GM19372 (cell line): ENCODE results near the gene SEC22A.
"Not testable (repeated sequence)": the region's sequence is repeated elsewhere in the genome, so short reads cannot be mapped to it uniquely, and the experiment has no call there.

Experiments used
- ATAC-seq: cut with Tn5 transposase; IDR thresholded peaks from one replicate; pipeline ENCODE4 v1.9.1; 2021; ENCODE audit warnings: mild to moderate bottlenecking, low read depth, moderate library complexity; ENCODE audit not compliant: unreplicated experiment

SEC22A gene

DNA sequence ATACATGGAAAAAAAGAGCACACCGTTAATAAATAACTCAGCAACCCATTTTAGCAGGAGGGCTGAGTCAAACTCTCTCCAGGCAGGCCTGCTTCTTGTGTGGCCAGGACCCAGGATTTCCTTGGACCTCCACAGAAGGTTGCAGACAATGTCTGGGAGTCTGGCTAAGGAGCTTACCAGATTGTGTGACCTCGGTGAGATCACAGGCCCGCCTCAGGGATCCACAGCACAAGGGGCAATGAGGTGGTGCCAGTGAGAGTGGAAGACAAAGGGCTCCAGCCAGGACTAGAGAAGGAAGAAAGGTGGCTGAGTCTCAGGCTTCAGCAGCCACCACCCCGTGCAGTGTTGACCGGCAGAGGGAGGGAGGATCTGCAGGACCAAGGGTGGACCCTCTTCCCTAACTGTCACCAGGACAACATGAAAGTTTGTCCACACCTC, 32.2 kb upstream of the SEC22A start:
- ATAC-seq: no peak

DNA sequence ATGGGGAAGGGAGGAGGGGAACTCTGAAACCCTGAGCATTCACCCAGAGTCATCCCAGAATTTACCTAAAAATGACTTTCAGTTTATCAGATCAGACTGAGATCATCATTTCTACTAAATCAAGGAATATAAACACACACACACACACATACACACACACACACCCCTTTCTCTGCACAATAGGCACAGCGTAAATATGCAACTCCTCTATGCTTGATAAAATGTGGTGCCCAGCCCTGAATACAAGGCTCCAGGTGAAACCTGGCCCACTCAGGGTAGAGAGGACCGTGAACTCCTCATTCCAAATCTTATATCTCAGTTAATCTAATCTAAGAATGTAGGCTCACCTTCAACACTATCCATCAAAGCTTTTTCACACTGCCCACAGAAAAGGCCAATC, 31.8 kb upstream of the SEC22A start:
- ATAC-seq: no peak

DNA sequence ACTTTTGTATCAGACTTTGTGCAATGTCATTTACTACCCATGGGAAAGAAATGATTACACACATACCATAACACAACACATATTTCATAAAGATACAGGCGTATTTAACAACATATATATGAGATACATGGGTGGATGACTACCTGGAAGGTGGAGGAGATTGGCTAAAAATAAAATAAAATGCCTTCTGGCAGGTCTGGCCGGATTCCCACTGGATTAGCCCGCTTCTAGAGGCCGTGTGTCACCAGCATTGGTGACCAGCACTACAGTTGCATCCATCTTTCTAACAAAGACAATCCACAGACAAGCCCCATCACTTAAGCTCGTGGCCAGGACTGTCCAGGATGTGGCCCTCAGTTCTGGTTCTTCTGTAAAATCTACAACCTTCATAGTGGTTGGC, 21.0 kb upstream of the SEC22A start:
- ATAC-seq: no peak

DNA sequence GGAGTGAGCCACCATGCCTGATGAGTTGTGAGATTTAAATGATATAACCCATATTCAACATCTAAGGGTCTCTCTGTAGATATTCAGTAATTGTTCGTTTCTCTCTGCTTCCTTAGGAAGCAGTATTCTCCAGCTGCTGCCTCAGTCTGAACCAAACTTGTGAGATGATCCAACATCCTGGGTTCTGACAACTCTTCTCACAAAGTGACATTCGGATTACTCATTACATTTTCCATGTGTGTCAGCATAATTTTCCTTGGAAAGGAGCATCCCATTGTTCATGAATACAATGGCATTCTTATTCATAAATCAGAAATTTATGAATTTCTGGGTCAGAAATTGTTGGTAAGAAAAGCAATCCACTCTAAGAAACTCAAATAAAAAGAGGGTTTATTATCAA, 15.0 kb upstream of the SEC22A start:
- ATAC-seq: no peak

DNA sequence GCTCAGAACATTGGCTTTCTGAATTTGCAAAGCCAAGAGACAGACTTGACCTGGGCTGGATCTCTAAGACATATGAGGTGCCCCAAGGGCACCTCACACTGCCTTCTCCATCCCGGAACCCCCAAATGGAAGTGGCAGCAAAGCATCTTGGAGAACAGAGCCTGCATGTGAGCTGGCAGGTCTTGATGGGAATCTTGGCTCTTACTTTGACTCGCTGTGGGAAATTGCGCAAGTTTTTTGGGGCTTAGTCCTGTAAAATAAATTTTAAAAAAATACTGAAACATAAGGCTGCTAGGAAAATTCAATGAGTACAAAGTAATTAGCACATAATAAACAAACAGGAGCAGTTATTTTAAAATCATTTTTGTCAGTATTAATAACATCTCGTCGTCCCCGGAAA, 13.7 kb upstream of the SEC22A start:
- ATAC-seq: no peak

DNA sequence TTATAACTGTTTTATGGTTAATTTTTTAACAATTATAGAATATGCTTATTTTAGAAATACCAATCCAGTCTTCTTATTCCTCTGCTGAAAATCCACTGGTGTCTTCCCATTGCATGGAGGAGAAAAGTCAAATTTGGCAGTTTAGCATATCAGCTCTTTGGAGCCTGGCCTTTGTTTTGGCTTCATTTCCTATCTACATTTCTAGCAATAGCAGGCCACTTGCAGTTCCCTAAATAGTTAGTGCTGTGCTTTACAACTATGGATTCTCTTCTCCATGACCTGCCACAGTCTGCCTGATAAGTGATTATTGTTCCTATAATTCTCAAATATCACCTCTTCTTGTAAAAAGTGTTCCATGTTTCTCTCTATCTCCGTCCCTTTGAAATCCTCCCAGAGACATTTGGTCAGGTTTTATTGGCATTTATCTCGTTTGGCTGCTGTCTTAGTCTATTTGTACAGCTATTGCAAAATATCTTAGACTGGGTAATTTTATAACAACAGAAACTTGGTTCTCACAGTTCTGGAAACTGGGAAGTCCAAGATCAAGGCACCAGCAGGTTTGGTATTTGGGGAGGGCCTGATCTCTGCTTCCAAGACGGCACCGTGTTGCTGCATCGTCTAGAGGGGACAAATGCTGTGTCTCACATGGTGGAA, 8.2 kb upstream of the SEC22A start:
- no peak for ATAC-seq

DNA sequence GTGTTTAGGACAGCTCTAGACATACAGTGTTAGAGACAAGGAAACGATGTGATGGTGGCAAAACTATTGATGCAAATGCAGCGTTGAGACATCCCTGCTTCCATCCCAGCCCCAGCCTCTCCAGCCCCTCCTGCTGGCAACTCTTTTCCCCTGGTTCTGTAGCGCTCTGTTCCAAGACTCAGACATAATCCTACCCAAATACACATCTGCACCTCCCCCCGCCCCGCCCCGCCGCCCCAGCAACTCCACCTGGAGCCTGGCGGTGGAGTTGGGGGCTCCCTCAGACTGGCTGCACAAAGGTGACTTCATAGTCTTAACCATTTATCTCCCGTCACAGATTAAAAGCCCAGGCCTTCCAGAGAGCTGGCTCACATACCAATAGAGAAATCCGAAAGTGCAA, 7.2 kb upstream of the SEC22A start:
- ATAC-seq: no peak

DNA sequence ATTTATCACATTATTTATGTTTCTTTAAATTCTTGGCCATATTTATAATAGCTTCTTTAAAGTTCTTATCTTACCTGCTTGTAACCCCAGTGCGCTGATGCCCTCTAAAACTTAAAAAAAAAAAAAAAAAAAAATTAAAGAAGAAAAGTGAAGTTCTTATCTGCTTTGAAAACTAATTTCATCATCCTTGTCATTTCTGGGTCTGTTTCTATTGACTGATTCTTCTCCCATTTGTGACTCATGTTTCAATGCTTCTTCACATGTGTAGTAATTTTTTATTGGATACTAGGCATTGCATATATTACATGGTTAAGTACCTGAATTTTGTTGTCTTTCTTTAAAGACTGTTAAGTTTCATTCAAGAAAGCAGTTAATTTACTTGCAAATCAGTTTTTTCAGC, 3.4 kb upstream of the SEC22A start:
- no peak for ATAC-seq

DNA sequence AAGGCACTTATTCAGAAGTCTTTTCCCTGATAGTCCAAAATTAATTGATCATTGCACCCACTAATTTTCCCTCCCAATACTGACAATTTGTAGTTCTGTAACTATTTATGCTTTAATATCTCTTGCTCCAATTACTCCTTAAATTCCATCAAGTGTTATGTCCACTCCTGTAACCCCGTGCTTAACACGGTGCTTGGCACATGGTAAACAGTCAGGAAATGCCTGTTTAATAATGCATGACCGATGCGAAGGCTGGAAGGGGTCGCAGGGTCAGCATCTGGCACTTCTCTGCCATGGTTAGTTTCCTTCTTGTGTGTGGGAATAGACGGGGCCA, 553 bp upstream of the SEC22A start:
- no peak for ATAC-seq

DNA sequence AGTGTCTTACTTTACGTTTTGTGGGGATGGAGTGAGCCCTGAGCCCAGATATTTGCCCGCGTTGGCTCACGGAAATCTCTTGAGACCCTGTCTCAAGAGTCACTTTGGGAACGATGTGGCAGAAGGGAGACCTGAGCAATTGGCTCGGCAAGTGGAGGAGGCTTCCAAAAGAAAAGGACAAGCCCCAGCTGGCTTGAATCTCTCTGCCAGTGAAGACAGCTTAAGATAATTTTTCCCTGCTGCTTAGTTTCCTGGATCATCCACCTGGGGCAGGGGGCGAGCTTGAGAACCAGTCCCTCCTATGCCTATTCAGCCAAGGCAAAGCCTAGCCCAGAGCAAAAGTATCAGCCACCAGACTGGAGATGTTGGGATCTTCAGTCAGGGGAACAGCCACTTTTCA, 708 bp downstream of the SEC22A start:
- no peak for ATAC-seq

DNA sequence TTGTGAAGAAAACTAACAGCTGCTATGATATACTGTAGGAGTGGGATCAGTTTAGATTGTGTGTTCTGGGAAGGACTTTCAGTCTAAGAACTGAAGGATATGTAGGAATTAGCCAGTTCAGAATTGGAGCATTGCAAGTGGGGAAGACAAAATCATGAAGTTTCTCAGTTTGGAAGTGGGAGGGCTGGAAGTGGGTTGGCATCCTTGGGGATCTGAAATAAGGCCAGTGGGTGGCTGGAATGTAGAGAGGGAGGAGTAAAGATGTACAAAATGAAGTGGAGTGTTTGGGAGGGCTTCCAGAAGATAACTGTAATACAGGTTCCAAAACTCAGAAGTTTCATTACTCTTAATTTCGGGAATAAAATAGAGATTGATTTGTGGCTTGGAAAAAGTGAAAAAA, 17.2 kb downstream of the SEC22A start:
- no peak for ATAC-seq

DNA sequence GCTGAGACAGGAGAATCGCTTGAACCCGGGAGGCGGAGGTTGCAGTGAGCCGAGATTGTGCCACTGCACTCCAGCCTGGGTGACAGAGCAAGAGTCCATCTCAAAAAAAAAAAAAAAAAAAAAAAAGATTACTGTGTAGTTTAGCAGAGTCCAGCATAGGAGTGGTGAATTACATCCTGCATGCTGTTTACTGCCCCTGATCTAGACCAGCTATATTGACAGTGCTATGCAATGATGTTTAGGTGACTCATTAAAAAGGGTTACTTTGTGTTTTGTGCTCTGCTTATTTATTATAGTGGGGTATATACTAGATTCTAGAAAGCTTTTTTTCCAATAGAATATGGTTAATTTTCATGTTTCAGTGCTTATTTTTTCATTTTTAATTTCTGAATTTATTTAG, 19.6 kb downstream of the SEC22A start:
- not testable (repeated sequence) for ATAC-seq

DNA sequence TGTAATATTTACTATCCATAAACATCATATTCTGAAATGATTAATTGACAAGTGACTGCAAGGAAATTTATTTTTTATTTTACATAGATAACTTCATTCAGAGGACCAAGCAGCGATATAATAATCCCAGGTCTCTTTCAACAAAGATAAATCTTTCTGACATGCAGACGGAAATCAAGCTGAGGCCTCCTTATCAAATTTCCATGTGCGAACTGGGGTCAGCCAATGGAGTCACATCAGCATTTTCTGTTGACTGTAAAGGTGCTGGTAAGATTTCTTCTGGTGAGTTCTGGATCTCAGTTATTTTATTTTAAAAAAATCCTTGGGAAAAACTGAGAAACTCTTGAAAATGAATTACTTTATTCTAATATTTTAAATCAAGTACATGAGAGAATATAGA, 23.3 kb downstream of the SEC22A start:
- ATAC-seq: no peak

DNA sequence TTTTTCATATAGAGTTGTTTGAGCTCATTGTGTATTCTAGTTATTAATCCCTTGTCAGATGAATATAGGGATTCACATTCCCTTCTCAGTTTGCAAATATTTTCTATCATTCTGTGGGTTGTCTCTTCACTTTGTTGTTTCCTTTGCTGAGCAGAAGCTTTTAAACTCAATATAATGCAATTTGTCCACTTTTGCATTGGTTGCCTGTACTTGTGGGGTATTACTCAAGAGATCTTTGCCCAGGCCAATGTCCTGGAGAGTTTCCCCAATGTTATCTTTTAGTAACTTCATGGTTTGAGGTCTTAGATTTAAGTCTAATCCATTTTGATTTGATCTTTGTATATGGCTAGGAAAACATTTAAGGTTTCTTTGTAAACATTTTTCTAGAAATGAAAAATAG, 24.8 kb downstream of the SEC22A start:
- no peak for ATAC-seq

DNA sequence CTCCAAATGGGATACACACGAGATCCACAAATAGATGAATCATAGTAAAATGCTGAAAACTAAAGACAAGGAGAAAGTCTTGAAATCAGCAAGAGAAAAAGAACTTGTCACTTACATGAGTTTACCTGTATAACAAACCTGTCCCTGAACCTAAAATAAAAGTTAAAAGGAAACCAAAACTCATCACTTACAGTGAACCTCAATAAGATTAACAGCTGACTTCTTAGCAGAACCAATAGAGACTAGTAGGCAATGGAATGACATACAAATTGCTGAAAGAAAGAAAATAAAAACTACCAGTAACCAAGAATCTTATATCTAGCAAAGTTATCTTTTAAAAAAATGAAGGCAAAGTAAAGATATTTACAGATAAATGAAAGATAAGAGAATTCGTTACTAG, 27.4 kb downstream of the SEC22A start:
- ATAC-seq: no peak

DNA sequence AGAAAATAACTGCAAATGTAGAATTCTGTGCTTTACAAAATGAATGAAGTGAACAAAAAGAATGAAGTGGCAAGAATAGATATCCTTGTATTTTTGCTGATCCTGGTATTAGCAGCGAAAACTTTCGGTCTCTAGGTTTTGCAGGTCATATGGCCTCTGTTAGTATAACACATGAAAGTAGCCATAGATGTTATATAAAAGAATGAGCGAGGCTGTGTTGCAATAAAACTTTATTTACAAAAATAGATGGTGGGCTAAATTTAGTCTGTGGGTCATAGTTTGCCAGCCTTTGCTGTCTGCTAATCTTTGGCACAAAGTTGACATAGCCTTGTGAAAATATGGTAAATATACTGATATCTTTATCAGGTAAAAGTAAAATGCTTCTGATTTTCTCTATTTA, 35.2 kb downstream of the SEC22A start:
- ATAC-seq: no peak

DNA sequence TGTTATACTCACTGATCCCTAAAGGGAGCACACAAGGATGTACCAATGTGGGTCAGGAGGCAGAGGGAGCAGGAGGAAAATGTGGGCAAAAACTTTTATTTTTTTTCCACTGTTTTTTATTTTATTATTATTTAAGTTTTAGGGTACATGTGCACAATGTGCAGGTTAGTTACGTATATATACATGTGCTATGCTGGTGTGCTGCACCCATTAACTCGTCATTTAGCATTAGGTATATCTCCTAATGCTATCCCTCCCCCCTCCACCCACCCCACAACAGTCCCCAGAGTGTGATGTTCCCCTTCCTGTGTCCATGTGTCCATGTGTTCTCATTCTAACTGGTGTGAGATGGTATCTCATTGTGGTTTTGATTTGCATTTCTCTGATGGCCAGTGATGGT, 37.4 kb downstream of the SEC22A start:
- not testable (repeated sequence) for ATAC-seq

DNA sequence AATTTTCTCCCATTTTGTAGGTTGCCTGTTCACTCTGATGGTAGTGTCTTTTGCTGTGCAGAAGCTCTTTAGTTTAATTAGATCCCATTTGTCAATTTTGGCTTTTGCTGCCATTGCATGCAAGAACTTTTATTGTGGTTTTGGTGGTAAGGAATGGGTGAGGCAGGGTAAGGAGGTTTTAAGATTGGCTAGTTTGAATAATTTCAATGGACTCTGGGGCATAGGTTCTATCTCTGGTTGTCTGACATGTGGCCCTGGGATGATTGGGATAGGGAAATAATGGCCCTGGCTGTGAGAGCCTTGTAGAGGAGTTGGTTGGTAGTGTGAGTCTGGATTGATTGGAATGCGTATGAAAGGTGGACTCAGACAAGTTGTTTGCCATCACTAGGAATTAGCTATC, 38.0 kb downstream of the SEC22A start:
- ATAC-seq: no peak

DNA sequence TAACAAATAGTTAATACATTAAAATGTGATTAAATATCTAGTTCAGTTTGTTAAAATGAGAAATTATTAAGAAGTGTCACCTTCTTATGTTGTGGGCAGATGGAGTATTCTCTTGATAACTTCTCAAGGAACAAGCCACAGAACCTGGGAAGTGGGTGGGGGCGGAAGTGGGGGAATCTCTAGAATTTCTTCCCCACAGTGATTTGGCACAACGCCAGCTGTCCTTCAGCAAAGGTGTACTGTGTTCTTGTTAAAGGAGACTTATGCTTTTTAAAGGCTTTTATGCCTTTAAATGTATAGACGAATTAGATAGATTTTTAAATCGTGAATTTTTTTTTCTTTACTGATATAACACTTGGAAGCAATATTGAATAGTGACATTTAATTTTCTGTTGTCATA, 42.4 kb downstream of the SEC22A start:
- ATAC-seq: no peak

DNA sequence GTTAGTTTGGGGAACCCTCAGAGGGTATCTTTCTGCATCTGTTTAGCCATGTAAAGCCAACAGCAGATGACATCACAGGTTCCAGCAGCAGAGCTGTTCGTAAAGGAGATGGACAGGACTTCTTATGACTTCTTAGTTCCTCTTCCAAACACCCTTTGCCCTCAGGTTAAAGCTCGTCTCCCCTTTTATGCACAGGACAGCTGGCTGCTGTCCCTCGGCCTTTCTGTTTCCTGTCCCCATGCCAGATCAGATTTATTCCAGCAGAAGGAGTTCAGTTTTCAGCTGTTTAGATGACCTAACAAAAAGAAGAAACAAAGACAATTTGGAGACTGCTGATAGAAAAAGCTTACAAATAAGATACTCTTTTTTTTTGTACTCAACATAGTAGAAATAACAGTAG, 45.1 kb downstream of the SEC22A start:
- no peak for ATAC-seq

DNA sequence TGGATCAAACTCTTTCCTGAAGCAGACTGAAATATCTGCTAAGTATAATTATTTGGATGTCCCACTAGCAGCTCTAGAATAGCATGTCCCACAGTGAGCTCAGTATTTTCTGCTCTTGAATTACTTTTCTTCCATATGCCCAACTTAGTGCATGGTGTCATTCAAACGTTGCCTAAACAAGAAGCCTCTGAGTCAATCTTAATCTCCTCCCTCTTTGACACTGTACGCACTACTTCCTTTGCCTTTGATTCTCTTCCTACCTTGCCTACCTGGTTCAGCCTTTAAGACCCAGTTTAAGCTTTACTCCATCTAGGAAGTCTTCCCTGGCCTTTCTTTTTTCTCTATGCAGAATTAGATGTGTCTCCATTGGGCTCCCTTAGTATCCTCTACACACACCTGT, 54.5 kb downstream of the SEC22A start:
- ATAC-seq: no peak

DNA sequence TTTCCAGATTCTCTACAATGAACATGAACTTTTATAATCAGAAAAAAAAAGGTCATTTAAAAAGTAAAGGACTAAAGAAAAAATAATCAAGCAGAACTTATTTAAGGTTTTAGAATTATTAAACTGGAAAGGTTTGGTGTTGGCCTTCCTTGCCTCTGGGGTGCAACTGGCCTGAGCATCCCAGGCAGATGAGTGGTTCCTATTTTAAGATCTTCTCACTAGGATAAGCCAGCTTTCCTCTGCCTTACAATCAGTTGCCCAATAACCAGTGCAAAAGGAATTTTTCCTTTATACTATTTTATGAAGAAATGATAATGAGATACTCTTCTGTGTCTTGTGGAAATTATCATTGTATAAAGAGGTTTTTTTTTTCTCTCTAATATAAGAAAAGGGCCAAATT, 56.6 kb downstream of the SEC22A start:
- no peak for ATAC-seq

DNA sequence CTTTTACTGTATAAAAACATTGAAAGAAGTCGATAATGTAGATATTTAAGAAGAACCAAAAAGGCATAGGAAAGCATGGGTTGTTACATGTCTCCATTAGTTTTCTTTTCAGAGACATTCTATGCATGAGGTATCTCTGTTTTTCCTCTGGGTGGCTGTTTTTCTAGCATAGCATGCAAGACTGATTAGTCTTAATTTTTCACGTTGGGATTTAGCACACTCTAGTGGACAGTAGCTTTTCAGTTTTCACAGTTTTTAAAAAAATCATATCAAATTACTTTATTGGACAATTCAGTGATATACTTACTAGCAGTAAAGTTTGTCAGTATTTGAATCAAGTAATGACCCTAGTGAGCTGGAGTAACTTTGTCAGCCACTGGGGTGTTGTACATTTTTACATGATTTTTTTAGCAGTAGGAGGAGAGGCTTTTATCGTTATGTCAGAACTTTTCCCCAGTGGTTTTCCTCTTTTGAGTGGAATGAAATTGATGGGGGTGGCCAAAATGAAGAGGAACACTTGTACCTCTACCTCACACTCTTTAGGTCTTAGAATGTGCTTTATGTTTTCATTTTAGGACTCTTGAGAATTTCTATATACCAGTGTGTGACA, 57.2 kb downstream of the SEC22A start:
- no peak for ATAC-seq
